Subcutaneous abdominal adipose tissue (tissue), 5 donors: Measurements from ENCODE around the gene LMF2.

Experiments used
- H3K27ac ChIP-seq: one replicate; pipeline ENCODE4 v1.7.0; 2013; ENCODE audit warnings: low read depth, mild to moderate bottlenecking, inconsistent platforms, low read length, moderate library complexity
- H3K27me3 ChIP-seq, 5 donors: one replicate each; pipeline ENCODE4 v1.7.0; 2013; ENCODE audit warnings: low read length in 5 of 5, inconsistent platforms in 1 of 5; ENCODE audit not compliant: control insufficient read depth in 5 of 5, insufficient read depth in 4 of 5
- H3K36me3 ChIP-seq, 5 donors: one replicate each; pipeline ENCODE4 v1.7.0; 2013; ENCODE audit warnings: low read length in 5 of 5; ENCODE audit not compliant: control insufficient read depth in 5 of 5, insufficient read depth in 5 of 5
- H3K4me1 ChIP-seq, 5 donors: one replicate each; pipeline ENCODE4 v1.7.0; 2013; ENCODE audit warnings: low read length in 5 of 5, mild to moderate bottlenecking in 3 of 5, moderate library complexity in 1 of 5; ENCODE audit not compliant: control insufficient read depth in 5 of 5, insufficient read depth in 5 of 5
- H3K4me3 ChIP-seq, 5 donors: one replicate each; pipeline ENCODE4 v1.7.0; 2013; ENCODE audit warnings: low read length in 5 of 5, low read depth in 1 of 5
- H3K9ac ChIP-seq, 5 donors: one replicate each; pipeline ENCODE4 v1.7.0; 2013; ENCODE audit warnings: low read length in 5 of 5, mild to moderate bottlenecking in 4 of 5, moderate library complexity in 3 of 5
- H3K9me3 ChIP-seq, 5 donors: one replicate each; pipeline ENCODE4 v1.7.0; 2013; ENCODE audit warnings: low read length in 5 of 5; ENCODE audit not compliant: control insufficient read depth in 5 of 5
- donor health status: healthy.
- donor health status: healthy.
- donor health status: healthy.
- donor health status: healthy.
- donor health status: healthy.

Gene LMF2

DNA sequence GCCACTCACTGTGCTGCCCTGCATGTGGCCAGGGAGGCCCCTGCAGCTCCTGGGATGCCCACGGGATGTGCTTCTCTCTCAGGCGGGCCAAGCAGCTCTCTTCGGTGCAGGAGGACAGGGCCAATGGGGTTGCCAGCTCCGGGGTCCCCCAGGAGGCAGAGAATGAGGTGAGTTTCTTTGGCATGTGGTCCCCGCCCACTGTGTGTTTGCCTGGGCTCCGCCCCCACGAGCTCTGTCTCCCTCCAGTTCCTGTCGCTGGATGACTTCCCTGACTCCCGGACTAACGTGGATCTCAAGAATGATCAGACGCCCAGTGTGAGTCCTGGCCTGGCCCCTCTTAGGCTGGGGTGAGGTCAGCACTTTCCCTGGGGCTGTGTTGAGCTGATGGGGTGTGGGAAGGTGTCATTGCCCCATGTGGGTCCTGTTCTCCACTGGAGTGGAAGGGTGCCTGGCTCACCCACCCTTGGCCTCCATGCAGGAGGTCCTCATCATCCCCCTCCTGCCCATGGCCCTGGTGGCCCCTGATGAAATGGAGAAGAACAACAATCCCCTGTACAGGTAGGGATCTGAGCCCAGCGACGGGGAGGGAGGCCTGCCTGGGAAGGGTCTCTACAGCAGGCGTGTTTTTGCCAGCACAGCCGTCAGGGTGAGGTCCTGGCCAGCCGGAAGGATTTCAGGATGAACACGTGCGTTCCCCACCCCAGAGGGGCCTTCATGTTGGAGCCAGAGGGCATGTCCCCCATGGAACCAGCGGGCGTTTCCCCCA lies 10.2 kb upstream of the LMF2 start:
- no peaks in the 10 kb centered on the region for H3K9me3 ChIP-seq
- no peak overlapping the region for H3K27ac ChIP-seq
- H3K36me3 ChIP-seq, result peaks cover 0 to 66% (median 57%) of the 10 kb centered on the region in 5 donors
- no peak overlapping the region for H3K9ac ChIP-seq
- no peaks in the 10 kb centered on the region for H3K4me1 ChIP-seq
- no peak overlapping the region for H3K4me3 ChIP-seq
- no peaks in the 10 kb centered on the region for H3K27me3 ChIP-seq

DNA sequence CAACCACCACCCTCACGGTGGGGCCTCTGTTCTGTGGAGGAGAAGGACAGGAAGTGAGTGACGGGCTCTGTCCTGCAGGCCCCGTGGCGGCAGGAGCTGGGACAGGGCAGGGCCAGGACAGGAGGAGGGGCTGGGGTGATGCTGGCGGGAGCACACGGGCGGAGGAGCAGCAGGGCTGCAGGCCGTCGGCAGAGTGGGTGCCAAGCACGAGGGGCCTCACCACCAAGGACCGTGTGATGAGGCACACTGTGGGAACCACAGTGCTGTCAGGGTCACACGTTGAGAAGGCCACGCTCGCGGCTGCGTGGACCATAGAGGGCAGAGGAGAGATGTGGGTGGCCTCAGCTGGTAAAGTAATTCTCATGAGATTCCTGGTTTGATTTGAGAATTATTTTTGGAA lies 9.4 kb upstream of the LMF2 start:
- H3K9me3 ChIP-seq, result no peaks in the 10 kb centered on the region
- no peaks in the 10 kb centered on the region for H3K27me3 ChIP-seq
- peaks cover 0 to 58% (median 50%) of the 10 kb centered on the region in 5 donors for H3K36me3 ChIP-seq
- no peak overlapping the region for H3K27ac ChIP-seq
- no peak overlapping the region for H3K9ac ChIP-seq
- no peak overlapping the region for H3K4me3 ChIP-seq
- H3K4me1 ChIP-seq, result no peaks in the 10 kb centered on the region

DNA sequence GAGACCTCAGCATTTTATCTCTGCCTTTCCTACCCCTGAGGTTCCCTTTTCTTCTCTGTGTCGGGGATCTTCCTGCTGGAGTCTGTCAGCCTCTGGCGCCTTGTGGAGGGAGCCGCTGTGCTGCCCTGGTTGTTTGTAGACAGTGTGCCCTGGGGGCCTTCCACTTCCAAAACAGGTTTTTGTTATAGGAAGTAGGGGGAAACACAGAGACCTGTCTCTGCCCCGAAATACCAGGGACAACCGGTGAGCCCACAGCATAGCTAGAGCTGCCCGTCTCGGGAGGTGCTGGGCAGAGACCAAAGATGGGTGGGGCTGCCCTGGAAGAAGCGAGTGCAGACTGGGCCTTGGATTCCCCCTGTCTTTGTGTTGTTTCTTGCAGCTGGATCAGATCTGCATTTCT lies 8.6 kb upstream of the LMF2 start:
- H3K9ac ChIP-seq, result no peak overlapping the region
- H3K4me1 ChIP-seq, result no peaks in the 10 kb centered on the region
- H3K36me3 ChIP-seq, result peaks cover 0 to 50% (median 42%) of the 10 kb centered on the region in 5 donors
- H3K27me3 ChIP-seq, result no peaks in the 10 kb centered on the region
- H3K4me3 ChIP-seq, result no peak overlapping the region
- no peaks in the 10 kb centered on the region for H3K9me3 ChIP-seq
- H3K27ac ChIP-seq, result no peak overlapping the region

DNA sequence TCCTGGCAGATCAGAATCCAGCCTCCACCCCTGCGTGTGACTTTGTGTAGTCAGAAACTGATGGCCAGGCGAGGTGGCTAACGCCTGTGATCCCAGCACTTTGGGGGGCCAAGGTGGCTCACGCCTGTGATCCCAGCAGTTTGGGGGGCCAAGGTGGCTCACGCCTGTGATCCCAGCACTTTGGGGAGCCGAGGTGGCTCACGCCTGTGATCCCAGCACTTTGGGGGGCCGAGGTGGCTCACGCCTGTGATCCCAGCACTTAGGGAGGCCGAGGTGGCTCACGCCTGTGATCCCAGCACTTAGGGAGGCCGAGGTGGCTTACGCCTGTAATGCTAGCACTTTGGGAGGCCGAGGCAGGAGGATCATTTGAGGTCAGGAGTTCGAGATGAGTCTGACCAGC lies 5.7 kb upstream of the LMF2 start:
- H3K4me1 ChIP-seq, result peaks cover 0 to 14% (median 12%) of the 10 kb centered on the region in 5 donors
- H3K27me3 ChIP-seq, result no peaks in the 10 kb centered on the region
- no peak overlapping the region for H3K9ac ChIP-seq
- no peaks in the 10 kb centered on the region for H3K9me3 ChIP-seq
- H3K36me3 ChIP-seq, result peaks cover 0 to 30% (median 25%) of the 10 kb centered on the region in 5 donors
- no peak overlapping the region for H3K4me3 ChIP-seq
- H3K27ac ChIP-seq, result no peak overlapping the region

DNA sequence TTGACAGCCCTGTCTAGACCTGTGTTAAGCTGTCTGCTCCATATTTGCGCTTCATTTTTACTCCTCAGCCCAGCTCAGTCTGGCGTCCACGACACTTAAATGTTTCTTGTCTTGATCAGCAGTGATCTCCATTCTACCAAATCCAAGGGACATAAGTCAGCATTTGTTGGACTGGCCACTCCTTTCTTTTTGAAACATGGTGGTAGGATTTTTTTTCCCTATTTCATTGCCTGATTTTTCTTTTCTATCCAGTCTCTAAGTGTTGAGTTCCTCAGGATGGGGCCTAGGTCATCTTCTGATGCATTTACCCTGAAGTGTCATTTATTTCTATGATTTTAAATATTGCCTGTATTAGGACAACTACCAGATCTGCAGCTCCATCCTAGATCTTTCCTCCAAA lies 1.4 kb upstream of the LMF2 start:
- peak overlapping the region; percentile 88 for H3K27ac ChIP-seq
- no peaks in the 10 kb centered on the region for H3K27me3 ChIP-seq
- H3K4me1 ChIP-seq, result peaks cover 0 to 29% (median 28%) of the 10 kb centered on the region in 5 donors
- H3K4me3 ChIP-seq, result peak overlapping the region; percentile 68 to 91 (median 83)
- H3K9me3 ChIP-seq, result no peaks in the 10 kb centered on the region
- peaks cover 0 to 25% (median 18%) of the 10 kb centered on the region in 5 donors for H3K36me3 ChIP-seq
- H3K9ac ChIP-seq, result peak overlapping the region; percentile 59 to 75 (median 65)

DNA sequence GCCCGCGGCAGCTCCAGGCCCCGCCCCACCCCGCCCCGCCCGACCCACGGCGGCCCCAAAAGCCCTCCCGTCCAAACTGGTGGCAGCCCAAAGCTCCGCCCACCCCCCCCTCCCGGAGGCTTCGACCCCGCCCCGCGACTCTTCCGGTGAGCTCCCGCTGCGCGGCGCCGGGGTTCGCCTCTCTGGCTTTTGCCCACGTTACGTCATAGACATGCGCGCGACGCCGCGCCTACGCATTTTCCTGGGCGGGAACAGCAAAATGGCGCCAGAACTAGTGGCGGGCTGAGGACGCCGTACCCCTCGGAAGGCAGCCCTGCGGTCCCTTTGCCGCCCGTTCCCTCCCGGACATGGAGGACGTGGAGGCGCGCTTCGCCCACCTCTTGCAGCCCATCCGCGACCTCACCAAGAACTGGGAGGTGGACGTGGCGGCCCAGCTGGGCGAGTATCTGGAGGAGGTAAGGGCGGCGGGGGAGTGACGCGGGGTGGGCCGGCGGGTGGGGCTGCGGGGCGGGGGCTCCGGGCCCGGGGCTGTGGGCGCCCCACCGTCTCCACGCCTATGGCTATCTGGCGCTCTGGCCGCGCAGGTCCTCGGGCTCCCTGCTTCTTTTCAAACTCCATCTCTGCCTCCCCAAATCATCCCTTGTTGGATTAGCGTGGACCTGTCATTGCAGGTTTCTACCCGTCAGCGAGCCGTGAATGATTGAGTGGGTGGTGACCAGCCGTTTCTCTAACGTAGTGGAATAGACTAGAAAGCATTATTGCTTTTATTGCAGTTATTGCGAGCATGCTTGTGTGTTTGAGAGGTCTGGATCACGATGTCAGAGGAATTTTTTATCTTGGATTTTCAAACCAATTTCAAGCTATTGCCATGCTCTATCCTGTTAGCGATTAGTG lies 736 bp upstream of the LMF2 start, which contains the start of gene NCAPH2:
TSS of gene NCAPH2 (plus strand) at position 234 of the 894 bp plus-strand sequence. CDS start at position 348, 114 bp downstream.
- peaks cover 0 to 29% (median 28%) of the 10 kb centered on the region in 5 donors for H3K4me1 ChIP-seq
- H3K27me3 ChIP-seq, result no peaks in the 10 kb centered on the region
- H3K27ac ChIP-seq, result peak within 1 kb of the TSS; percentile 88
- peak within 1 kb of the TSS; percentile 87 to 98 (median 94) for H3K4me3 ChIP-seq
- H3K9me3 ChIP-seq, result no peaks in the 10 kb centered on the region
- H3K9ac ChIP-seq, result peak within 1 kb of the TSS; percentile 77 to 99 (median 89)
- H3K36me3 ChIP-seq, result peaks cover 0 to 30% (median 23%) of the 10 kb centered on the region in 5 donors

DNA sequence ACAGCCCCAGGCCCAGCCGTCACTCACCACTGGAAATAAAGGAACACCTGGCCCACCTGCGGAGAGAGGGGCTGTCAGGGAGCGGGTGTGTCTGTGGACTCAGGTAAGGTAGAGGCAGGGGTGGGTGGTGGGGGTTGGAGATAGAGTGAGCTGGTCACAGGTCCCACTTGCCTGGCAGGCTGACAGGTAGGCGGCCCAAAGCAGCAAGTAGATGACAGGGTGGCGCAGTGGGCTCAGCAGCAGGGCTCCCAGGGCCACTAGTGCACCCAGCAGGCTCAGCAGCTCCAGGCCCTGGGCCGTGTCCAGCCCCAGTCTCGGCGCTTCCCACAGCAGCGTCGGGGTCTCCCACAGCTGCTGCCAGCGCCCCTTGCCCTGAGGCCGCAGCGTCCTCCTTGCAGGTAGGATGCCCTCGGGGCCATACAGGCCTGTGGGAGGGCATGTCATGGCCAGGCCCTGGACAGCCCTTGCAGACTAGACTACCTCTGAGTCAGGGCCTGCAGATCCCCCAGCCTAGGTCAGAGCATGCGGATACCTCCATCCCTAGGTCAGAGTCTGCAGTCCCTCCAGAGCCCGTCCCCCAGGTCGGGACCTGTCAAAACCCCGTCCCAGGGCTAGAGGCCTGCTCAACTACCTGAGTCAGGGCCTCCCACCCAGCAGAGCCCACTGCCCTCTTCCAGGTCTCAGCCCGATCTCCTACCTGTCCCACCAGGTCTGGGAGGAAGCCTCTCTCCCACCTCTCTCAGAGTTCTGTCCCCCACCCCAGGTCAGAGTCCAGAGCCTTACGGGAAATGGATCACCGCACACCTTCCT lies 686 bp downstream of the LMF2 start:
- H3K27me3 ChIP-seq, result no peaks in the 10 kb centered on the region
- no peaks in the 10 kb centered on the region for H3K9me3 ChIP-seq

DNA sequence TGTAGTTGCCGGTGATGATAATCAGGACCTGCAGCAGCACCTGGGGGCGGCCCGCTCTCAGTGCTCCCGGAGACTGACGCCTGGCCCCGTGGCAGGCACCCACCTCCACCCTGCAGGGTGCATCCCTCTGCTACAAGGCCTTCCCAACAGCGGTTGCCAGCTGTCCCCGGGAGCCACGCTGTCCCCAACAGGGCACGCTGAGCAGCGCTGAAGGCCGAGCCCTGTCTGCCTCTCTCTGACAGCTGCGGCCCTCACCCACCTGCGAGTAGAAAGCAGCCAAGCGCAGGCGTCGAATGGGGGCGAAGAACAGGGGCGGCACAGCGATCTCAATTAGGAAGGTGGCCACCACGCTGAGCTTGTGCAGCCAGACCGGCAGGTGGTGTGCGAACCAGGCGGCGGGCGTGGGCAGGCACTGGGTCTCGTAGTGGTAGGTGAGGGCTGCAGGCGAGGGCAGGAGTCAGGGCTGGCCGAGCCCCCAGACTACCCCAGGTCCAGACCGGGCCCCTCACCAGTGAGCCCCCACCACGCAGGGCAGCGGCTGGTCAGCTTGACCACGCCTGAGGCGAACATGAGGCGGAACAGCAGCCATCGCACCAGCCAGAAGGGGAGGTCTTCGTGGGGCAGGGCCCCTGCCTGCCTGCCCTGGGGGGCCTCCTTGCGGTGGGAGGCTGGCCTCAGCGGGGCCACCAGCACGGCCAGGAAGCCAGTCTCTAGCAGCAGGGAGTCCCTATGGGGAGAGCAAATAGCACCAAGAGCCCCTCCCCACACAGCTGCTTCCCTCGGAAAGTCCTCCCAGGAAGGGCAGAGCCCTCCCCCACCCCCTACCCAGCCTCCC lies 1.5 kb downstream of the LMF2 start:
- Histone ChIP-seq H3K4me3 (peak overlapping the region in 3 of 5 donors; percentile 94 to 98 (median 97)), H3K27ac (no peak overlapping the region), H3K9me3 (no peaks in the 10 kb centered on the region), H3K4me1 (peaks cover 0 to 29% (median 28%) of the 10 kb centered on the region in 5 donors), H3K27me3 (no peaks in the 10 kb centered on the region), H3K9ac (peak overlapping the region in 2 of 5 donors; percentile 96 to 99), H3K36me3 (peaks cover 0 to 36% (median 35%) of the 10 kb centered on the region in 5 donors)

More for the DNA sequence above, 686 bp downstream of the LMF2 start:
- H3K9ac ChIP-seq, result peak overlapping the region; percentile 77 to 99 (median 89)
- H3K4me3 ChIP-seq, result peak overlapping the region; percentile 87 to 98 (median 94)
- H3K4me1 ChIP-seq, result peaks cover 0 to 29% (median 28%) of the 10 kb centered on the region in 5 donors
- peaks cover 0 to 36% (median 35%) of the 10 kb centered on the region in 5 donors for H3K36me3 ChIP-seq
- peak overlapping the region; percentile 76 for H3K27ac ChIP-seq
